Measurements from ENCODE around the gene TMEM231. TPM values are rescaled to one million over a fixed set of nuclear protein-coding genes. Genes with fewer than 3 reads are reported as not detected.

The TMEM231 gene
- total RNA-seq, 1 donor from 2014 or later, result 4.7 TPM

DNA sequence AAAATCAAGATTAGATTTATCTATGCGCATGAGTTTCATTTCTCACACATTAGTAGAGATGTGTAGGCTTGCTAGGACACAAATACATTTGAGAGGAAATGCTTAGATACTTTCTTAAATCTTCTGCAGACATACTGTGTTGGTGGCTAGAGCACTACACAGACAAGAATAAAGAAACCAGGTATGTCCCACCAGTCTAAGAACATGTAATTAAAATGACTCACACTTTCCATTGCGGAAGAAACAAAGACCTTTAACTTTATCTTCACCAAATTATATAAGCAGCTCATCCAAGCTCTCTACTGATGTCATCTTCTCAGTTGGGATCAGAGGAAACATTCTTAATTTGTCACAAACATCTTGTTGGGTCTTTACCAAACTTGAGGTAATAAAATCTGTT lies 22.7 kb upstream of the TMEM231 start:
- H3K27me3 Mint-ChIP-seq (ENCODE audit: insufficient read depth), result no peaks in the 10 kb centered on the region
- peaks cover 18% of the 10 kb centered on the region for H3K4me1 Mint-ChIP-seq (ENCODE audit: low read depth)
- H3K36me3 Mint-ChIP-seq (ENCODE audit: low read depth), result peaks cover 25% of the 10 kb centered on the region
- no peaks in the 10 kb centered on the region for H3K9me3 Mint-ChIP-seq
- no peak overlapping the region for H3K27ac Mint-ChIP-seq
- H3K4me3 Mint-ChIP-seq, result no peak overlapping the region
- no peak for DNase-seq (ENCODE audit: low spot score)
- intact Hi-C loops (cut with micrococcal nuclease), result no loop called here

DNA sequence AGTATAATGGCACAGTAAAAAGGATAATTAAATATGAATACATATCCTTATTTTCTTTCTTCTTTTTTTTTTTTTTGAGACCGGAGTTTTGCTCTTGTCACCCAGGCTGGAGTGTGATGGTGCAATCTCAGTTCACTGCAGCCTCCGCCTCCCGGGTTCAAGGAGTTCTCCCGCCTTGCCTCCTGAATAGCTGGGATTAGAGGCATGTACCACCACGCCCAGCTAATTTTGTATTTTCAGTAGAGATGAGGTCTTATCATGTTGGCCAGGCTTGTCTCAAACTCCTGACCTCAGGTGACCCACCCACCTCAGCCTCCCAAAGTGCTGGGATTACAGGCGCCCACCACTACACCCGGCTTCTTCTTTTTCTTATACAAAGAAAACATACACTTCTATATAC lies 22.2 kb upstream of the TMEM231 start:
- DNase-seq (ENCODE audit: low spot score), result no peak
- Mint-ChIP-seq H3K27me3 (ENCODE audit: insufficient read depth) (no peaks in the 10 kb centered on the region), H3K36me3 (ENCODE audit: low read depth) (peaks cover 25% of the 10 kb centered on the region), H3K4me1 (ENCODE audit: low read depth) (peaks cover 18% of the 10 kb centered on the region), H3K9me3 (no peaks in the 10 kb centered on the region), H3K4me3 (no peak overlapping the region), H3K27ac (no peak overlapping the region)
- intact Hi-C loops (cut with micrococcal nuclease), result no loop called here

DNA sequence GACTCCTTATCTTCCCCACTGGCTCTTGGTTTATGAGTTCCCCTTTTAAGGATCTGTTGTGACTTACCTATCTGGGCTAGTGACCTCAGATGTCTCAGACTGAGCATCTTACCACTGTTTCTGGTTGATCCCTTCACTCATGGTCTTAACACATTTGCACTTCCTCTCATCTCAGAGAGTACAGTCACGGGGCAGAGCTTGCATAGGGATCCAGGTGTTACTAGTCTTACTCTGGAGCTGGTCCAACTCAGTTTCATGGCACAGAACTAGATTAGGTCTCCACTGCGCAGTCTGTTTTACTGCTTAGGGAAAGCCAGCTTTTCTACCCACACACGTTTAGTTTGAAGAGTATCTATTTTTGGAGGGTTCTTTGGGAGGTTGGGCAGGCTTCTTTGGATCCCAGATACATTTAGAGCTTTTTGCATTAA lies 20.3 kb upstream of the TMEM231 start:
- no peaks in the 10 kb centered on the region for H3K9me3 Mint-ChIP-seq
- peaks cover 34% of the 10 kb centered on the region for H3K36me3 Mint-ChIP-seq (ENCODE audit: low read depth)
- H3K4me3 Mint-ChIP-seq, result no peak overlapping the region
- H3K27me3 Mint-ChIP-seq (ENCODE audit: insufficient read depth), result no peaks in the 10 kb centered on the region
- H3K27ac Mint-ChIP-seq, result no peak overlapping the region
- DNase-seq (ENCODE audit: low spot score), result no peak
- H3K4me1 Mint-ChIP-seq (ENCODE audit: low read depth), result peaks cover 18% of the 10 kb centered on the region
- intact Hi-C loops (cut with micrococcal nuclease), result no loop called here

DNA sequence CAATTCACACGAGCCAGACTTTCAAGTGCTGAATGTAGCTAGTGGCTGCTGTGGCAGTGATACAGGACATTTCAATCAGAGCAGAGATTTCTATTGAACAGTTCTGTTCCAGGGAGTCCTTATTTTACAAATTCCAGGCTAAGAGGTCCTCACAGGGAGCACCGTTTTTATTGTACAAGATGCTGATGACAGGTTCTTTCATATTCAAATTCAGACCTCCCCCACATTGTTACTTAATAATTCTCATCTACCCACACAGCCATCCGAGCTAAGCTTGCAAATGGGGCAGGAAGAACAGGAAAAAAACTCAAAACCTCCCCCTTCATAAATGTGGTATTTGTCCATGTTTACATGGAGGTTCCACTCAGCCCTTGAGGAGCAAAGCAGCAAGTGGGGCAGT lies 19.9 kb upstream of the TMEM231 start:
- no peak for DNase-seq (ENCODE audit: low spot score)
- intact Hi-C loops (cut with micrococcal nuclease), result no loop called here
- Mint-ChIP-seq H3K27me3 (ENCODE audit: insufficient read depth) (no peaks in the 10 kb centered on the region), H3K4me3 (no peak overlapping the region), H3K36me3 (ENCODE audit: low read depth) (peaks cover 38% of the 10 kb centered on the region), H3K9me3 (no peaks in the 10 kb centered on the region), H3K4me1 (ENCODE audit: low read depth) (peaks cover 18% of the 10 kb centered on the region), H3K27ac (no peak overlapping the region)

DNA sequence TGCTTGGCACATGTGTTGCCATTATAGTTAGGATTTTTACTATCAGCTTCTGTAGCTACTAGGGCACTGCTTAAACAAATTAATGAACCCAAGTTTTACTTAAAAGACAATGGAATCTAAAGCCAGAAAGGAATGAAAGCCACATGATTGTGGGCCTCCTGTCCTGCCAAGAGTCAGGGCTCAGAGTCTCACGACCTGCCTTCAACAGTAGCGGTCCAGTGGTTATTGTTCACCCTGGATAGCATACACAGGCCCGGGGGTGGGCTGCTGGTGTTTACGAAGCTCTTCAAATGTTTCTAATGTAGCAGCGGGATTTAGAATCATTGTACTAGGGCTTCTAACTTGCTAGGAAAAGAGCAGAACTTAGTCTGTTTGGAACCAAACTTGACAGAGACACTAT lies 17.9 kb upstream of the TMEM231 start:
- Mint-ChIP-seq H3K27ac (no peak overlapping the region), H3K36me3 (ENCODE audit: low read depth) (peaks cover 31% of the 10 kb centered on the region), H3K4me1 (ENCODE audit: low read depth) (peaks cover 17% of the 10 kb centered on the region), H3K9me3 (no peaks in the 10 kb centered on the region), H3K27me3 (ENCODE audit: insufficient read depth) (no peaks in the 10 kb centered on the region), H3K4me3 (no peak overlapping the region)
- DNase-seq (ENCODE audit: low spot score), result no peak
- intact Hi-C loops (cut with micrococcal nuclease), result no loop called here

DNA sequence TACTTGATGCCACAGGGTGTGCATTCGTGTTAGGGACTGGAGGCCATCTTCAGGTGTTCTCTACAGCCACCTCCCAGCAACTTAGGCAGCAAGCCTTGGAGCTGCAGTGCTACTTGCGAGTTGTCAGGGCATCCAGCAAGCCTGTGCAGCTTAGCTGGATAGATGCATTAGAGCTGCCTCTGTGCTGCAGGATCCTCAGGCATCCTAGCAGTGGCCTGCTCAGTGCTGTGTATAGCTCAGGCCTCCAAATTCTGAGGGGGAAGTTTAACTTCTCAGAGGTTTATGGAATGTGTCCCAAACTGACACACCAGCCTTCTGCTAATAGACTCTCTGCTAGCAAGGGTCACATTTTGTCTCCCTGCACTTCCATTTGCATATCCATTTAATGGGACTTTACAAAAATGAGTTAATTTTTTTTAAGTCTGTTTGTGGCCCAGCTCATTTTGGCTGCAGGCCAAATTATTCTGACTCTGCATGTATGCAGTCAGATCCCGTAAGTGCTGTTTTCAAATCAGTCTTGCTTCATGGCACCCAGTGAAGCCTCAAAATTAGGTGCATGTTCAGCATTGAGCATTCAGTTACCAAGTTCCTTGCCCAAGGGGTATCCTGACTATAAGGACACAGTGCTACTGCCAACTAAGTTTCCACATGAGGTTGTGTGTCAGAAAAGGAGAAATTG lies 17.0 kb upstream of the TMEM231 start:
- peaks cover 27% of the 10 kb centered on the region for H3K36me3 Mint-ChIP-seq (ENCODE audit: low read depth)
- intact Hi-C loops (cut with micrococcal nuclease), result no loop called here
- no peaks in the 10 kb centered on the region for H3K27me3 Mint-ChIP-seq (ENCODE audit: insufficient read depth)
- peaks cover 21% of the 10 kb centered on the region for H3K4me1 Mint-ChIP-seq (ENCODE audit: low read depth)
- H3K27ac Mint-ChIP-seq, result no peak overlapping the region
- H3K9me3 Mint-ChIP-seq, result no peaks in the 10 kb centered on the region
- no peak overlapping the region for H3K4me3 Mint-ChIP-seq
- no peak for DNase-seq (ENCODE audit: low spot score)

DNA sequence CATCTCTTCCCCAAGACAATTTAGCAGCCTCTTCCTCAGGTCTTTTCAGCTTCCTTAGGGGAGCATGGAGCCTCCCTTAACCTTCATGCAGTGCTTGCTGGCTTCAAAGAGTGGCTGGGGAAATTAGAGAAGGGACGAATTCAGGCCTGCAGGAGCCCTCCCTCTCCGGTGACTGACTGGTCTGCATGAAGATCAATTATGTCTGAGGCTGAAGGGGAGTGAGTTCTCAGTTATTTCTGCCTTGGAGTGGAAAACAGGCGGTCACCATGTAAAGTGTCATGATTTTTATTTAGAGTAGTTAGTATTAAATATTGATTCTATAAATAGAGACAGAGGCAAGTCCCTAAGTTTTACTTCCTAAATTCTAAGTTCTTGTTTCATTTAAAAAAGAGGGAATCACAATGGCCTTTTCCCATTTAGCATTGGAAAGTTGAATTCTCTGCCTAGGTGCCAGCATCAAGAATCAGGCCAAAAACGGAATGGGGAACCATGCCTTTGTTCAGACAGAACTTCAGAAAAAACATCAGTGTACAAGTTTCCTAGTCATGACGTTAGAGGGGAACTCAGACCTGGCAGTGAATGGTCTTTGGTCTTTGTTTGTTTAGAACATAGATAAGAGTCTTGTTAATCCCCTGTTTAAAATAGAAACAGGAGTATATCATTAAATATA lies 14.5 kb upstream of the TMEM231 start:
- intact Hi-C loops (cut with micrococcal nuclease), result no loop called here
- Mint-ChIP-seq H3K27ac (peak overlapping the region; percentile 40), H3K36me3 (ENCODE audit: low read depth) (peaks cover 23% of the 10 kb centered on the region), H3K9me3 (no peaks in the 10 kb centered on the region), H3K27me3 (ENCODE audit: insufficient read depth) (no peaks in the 10 kb centered on the region), H3K4me3 (no peak overlapping the region), H3K4me1 (ENCODE audit: low read depth) (peaks cover 20% of the 10 kb centered on the region)
- no peak for DNase-seq (ENCODE audit: low spot score)

DNA sequence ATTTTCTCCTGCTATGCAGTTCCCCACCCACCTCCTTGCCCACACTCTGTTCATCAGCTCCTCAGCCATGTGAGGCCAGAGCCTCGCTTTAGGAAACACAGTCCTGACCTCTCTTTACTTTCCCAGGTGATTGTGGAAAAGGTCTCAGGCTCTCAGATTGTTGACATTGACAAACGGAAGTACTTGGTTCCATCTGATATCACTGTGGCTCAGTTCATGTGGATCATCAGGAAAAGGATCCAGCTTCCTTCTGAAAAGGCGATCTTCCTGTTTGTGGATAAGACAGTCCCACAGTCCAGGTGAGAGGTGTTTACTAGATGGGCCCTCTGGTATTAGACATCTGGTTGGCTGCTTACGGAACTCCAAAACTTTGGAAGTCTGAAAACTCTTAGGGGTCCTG lies 11.9 kb upstream of the TMEM231 start:
- peak overlapping the region; percentile 99 for H3K4me3 Mint-ChIP-seq
- peaks cover 28% of the 10 kb centered on the region for H3K4me1 Mint-ChIP-seq (ENCODE audit: low read depth)
- peak overlapping the region; percentile 46 for H3K27ac Mint-ChIP-seq
- H3K9me3 Mint-ChIP-seq, result no peaks in the 10 kb centered on the region
- no peaks in the 10 kb centered on the region for H3K27me3 Mint-ChIP-seq (ENCODE audit: insufficient read depth)
- H3K36me3 Mint-ChIP-seq (ENCODE audit: low read depth), result peaks cover 23% of the 10 kb centered on the region
- no peak for DNase-seq (ENCODE audit: low spot score)
- intact Hi-C loops (cut with micrococcal nuclease), result loop anchor here (2.0 to 10.0 kb wide), 5 partner anchors 17 to 1623 kb away; partner anchors contain the start of genes MON1B, PSMD7 and WDR59

DNA sequence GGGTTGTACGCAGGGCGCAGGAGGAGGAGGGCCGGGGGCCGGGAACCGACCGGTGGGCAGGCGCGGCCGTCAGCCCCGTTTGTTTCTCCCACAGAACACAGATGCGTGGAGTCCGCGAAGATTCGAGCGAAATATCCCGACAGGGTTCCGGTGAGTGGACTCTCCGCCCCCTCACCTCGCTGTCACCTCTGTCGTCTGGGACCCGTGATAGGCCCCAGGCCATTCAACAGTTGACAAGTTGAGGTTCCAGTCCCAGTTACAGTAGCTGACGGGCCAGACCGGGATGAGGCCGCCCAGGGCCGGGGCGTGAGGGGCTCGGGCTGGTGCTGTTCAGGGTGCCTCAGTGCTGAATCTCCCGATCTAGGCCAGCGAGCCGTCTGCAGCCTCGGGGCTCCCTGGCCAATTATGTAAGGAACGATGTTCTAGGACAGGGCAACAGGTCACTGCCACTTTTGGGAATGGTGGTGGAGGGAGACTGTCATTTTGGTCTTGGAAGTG lies 10.8 kb upstream of the TMEM231 start:
- DNase-seq (ENCODE audit: low spot score), result peak; percentile 12
- H3K36me3 Mint-ChIP-seq (ENCODE audit: low read depth), result peaks cover 14% of the 10 kb centered on the region
- H3K9me3 Mint-ChIP-seq, result no peaks in the 10 kb centered on the region
- H3K4me3 Mint-ChIP-seq, result peak overlapping the region; percentile 99
- intact Hi-C loops (cut with micrococcal nuclease), result loop anchor here (1.0 to 10.0 kb wide), 10 partner anchors 11 to 1624 kb away; partner anchors contain the start of genes ADAT1, KARS1, MON1B and PSMD7
- H3K27me3 Mint-ChIP-seq (ENCODE audit: insufficient read depth), result peaks cover 5% of the 10 kb centered on the region
- peak overlapping the region; percentile 62 for H3K27ac Mint-ChIP-seq
- H3K4me1 Mint-ChIP-seq (ENCODE audit: low read depth), result peaks cover 28% of the 10 kb centered on the region

DNA sequence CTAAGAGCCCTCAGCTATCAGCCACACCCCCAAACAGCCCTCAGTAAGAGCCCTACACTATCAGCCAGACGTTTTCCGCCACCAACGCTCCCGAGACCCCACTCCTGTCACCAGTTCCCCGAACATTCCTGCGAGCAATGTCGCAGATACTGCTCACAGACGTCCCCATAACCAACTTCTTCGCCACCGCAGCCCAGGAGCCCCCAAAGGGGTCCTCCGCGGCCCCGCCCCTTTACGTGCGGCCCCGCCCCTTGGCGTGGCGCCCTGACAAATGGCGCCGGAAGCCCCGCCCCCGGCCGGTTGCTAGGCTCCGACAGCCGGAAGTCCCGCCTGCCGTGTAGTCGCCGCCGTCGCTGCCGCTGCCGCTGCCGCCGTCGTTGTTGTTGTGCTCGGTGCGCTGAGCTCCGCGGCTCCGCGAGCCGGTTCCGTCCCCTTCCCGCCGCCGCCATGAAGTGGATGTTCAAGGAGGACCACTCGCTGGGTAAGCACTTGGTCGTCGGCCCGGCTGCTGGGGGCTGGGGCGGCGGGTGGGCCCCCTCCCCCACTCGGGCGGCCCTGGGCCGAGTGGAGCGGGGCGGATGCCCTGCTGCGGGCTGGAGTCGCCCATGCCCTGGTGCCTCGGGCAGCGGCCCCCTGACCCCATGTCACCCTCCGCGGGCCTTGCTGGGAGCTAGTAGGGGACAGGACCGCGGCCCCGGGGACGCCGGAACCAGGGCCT lies 10.1 kb upstream of the TMEM231 start, which contains the start of gene GABARAPL2:
Gene GABARAPL2, plus strand, starts transcription at position 340 of the 718 bp plus-strand sequence. Its CDS starts 108 bp downstream, at position 448.
- Mint-ChIP-seq H3K36me3 (ENCODE audit: low read depth) (peaks cover 11% of the 10 kb centered on the region), H3K4me1 (ENCODE audit: low read depth) (peaks cover 28% of the 10 kb centered on the region), H3K27ac (peak within 1 kb of the TSS; percentile 90), H3K4me3 (peak within 1 kb of the TSS; percentile 99), H3K9me3 (no peaks in the 10 kb centered on the region), H3K27me3 (ENCODE audit: insufficient read depth) (peaks cover 5% of the 10 kb centered on the region)
- DNase-seq (ENCODE audit: low spot score), result peak; percentile 87
- intact Hi-C loops (cut with micrococcal nuclease), result loop anchor here (1.0 to 10.0 kb wide), 10 partner anchors 10 to 1625 kb away; partner anchors contain the start of genes ADAT1, KARS1, MON1B and PSMD7

DNA sequence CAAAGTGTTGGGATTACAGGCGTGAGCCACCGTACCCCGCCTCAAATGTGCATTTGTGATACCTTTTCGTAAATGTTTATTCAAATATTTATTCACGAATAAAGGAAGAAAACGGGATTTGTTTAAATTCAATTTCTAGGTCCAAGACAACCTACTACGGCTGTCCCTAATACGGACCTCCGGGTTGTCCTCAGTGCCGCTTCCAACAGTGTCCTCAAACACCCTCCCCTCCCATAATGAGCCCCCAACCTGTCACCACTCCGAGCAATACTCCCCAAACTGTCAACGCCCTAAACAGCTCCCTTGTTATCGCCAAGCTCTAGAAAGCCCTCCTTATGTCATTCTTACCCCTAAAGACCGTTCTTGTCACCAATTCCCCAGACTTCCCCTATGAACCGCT lies 9.6 kb upstream of the TMEM231 start:
- Mint-ChIP-seq H3K27me3 (ENCODE audit: insufficient read depth) (peaks cover 5% of the 10 kb centered on the region), H3K36me3 (ENCODE audit: low read depth) (peaks cover 9% of the 10 kb centered on the region), H3K9me3 (no peaks in the 10 kb centered on the region), H3K27ac (peak overlapping the region; percentile 90), H3K4me1 (ENCODE audit: low read depth) (peaks cover 28% of the 10 kb centered on the region), H3K4me3 (peak overlapping the region; percentile 99)
- intact Hi-C loops (cut with micrococcal nuclease), result loop anchor here (1.0 to 10.0 kb wide), 11 partner anchors 9 to 1625 kb away; partner anchors contain the start of genes ADAT1, GLG1, KARS1 and MON1B
- DNase-seq (ENCODE audit: low spot score), result no peak

DNA sequence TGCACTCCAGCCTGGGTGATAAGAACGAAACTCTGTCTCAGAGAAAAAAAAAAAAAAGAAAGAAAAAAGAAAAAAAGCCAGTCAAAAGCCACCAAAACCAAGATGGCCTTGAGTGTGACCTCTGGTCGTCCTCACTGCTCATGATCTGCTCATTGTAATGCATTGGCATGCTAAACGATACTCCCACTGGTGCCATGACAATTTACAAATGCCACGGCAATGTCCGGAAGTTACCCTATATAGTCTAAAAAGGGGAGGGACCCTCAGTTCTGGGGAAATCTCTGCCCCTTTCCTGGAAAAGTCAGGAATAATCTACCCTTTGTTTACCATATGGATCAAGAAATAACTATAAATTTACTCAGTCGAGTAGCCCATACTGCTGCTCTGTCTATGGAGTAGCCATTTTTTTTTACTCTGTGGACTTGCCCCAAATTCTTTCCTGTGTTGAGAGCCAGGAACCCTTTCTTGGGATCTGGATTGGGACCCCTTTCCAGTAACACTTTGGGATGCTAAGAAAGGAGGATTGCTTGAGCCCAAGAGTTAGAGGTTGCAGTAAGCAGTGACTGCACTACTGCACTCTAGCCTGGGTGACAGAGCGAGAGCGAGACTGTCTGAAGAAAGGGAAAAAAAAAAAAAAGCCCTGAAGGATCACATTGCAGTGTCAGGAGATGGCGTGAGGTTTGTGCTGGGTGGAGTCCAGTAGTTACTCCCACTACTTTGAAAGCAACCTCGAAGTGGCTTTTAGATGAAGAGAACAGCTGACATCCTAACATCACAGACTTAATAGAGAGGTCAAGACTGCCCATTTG lies 3.7 kb upstream of the TMEM231 start:
- peaks cover 12% of the 10 kb centered on the region for H3K4me1 Mint-ChIP-seq (ENCODE audit: low read depth)
- H3K4me3 Mint-ChIP-seq, result no peak overlapping the region
- no peak for DNase-seq (ENCODE audit: low spot score)
- intact Hi-C loops (cut with micrococcal nuclease), result loop anchor here (10.0 kb wide), 3 partner anchors 575 to 1265 kb away; partner anchors contain the start of genes MLKL, PSMD7 and WDR59
- peaks cover 8% of the 10 kb centered on the region for H3K27me3 Mint-ChIP-seq (ENCODE audit: insufficient read depth)
- H3K9me3 Mint-ChIP-seq, result no peaks in the 10 kb centered on the region
- H3K27ac Mint-ChIP-seq, result no peak overlapping the region
- H3K36me3 Mint-ChIP-seq (ENCODE audit: low read depth), result no peaks in the 10 kb centered on the region
